Stomach (tissue), 9 donors: ENCODE measurements around the gene RET. TPM values are rescaled to one million over a fixed set of nuclear protein-coding genes. Genes with fewer than 3 reads are reported as not detected.
A peak's percentile ranks its signal among the peaks of the same experiment; 100 is the strongest.

ENCODE experiments used
- DNase-seq, 2 donors: peaks; one replicate each; pipeline versions ENCODE4 v3.0.0 to v3.0.0-alpha.2; 2013 to 2019
- H3K27ac ChIP-seq, 5 donors: fragments of 200-600 bp in 4 of 5; sonication (generic) in 4 of 5; one replicate each; pipeline ENCODE4 v1.5.1; 2013 to 2019; ENCODE audit warnings: mild to moderate bottlenecking in 1 of 5, moderate library complexity in 1 of 5
- H3K27me3 ChIP-seq, 3 donors: fragments of 200-600 bp; sonication (generic); one replicate each; pipeline ENCODE4 v1.5.1; 2017 to 2019; ENCODE audit warnings: mixed run types in 1 of 3
- H3K36me3 ChIP-seq, 4 donors: fragments of 200-600 bp; sonication (generic); 1 replicate in 3 of 4; 2 replicates in 1 of 4; pipeline ENCODE4 v1.5.1; 2016 to 2019
- H3K4me1 ChIP-seq, 4 donors: fragments of 200-600 bp; sonication (generic); one replicate each; pipeline ENCODE4 v1.5.1; 2016 to 2019
- H3K4me3 ChIP-seq, 4 donors: fragments of 200-600 bp; sonication (generic) in 3 of 4; one replicate each; pipeline ENCODE4 v1.5.1; 2016 to 2019; ENCODE audit warnings: mild to moderate bottlenecking in 1 of 4
- H3K9me3 ChIP-seq, 4 donors: fragments of 200-600 bp; sonication (generic); one replicate each; pipeline ENCODE4 v1.5.1; 2016 to 2019
- EP300 ChIP-seq: sonication (generic); formaldehyde crosslinking; IDR thresholded peaks from one replicate; pipeline ENCODE4 v1.6.1; 2017; ENCODE audit warnings: antibody characterized with exemption
- POLR2A ChIP-seq, 4 donors: fragments of 450-650 bp; IDR thresholded peaks; one replicate each; pipeline ENCODE4 v1.6.1; 2016; ENCODE audit warnings: antibody characterized with exemption in 4 of 4, control low read depth in 2 of 4, mild to moderate bottlenecking in 1 of 4, moderate library complexity in 1 of 4
- POLR2AphosphoS5 ChIP-seq, 3 donors: sonication (generic); formaldehyde crosslinking; IDR thresholded peaks; one replicate each; pipeline ENCODE4 v1.6.1; 2016; ENCODE audit warnings: antibody characterized with exemption in 3 of 3
- WGBS, 5 donors: extraction: QIAGEN DNeasy Blood & Tissue Kit in 3 of 5; methylation state at CpG; one replicate each; pipeline versions ENCODE4 v1.1.5 to v1.1.7; 2013 to 2018; 5-methylcytosine and 5-hydroxymethylcytosine counted together
- intact Hi-C: fragments of 100-400 bp; cut with DNase I; formaldehyde crosslinking; loops from one replicate; pipeline ENCODE4 v1.15.1; 2023; ENCODE audit warnings: low total_unique reads
- polyA plus RNA-seq, 3 donors: library from polyadenylated mRNA; stranded (reverse); fragments of 200-250 nt; gene quantifications; one replicate each; pipeline ENCODE4 v1.2.3, GENCODE V29; 2013
- total RNA-seq, 5 donors: library from RNA; depleted of rRNA; stranded (reverse); fragments of >200 nt; gene quantifications; one replicate each; pipeline versions ENCODE4 v1.1.0 to v1.2.3, GENCODE V29; 2014 to 2016
- TF ChIP-seq, protein P1 (sequence below), 7 experiments: fragments of 450-650 bp in 4 of 7; fragments of 200-600 bp in 3 of 7; sonication (generic) in 3 of 7; IDR thresholded peaks; one replicate each; pipeline ENCODE4 v1.5.1; 2016 to 2019; ENCODE audit warnings: antibody characterized with exemption in 7 of 7, control low read depth in 2 of 7, mild to moderate bottlenecking in 1 of 7
- donor health status: healthy with polysubstance abuse.
- donor health status: Bipolar disorder and iron deficiency.
- donor health status: healthy.

Gene RET
- total and polyA plus RNA-seq, 8 donors, result 0.31 to 9.8 (median 2.5) TPM; not detected in 2

DNA sequence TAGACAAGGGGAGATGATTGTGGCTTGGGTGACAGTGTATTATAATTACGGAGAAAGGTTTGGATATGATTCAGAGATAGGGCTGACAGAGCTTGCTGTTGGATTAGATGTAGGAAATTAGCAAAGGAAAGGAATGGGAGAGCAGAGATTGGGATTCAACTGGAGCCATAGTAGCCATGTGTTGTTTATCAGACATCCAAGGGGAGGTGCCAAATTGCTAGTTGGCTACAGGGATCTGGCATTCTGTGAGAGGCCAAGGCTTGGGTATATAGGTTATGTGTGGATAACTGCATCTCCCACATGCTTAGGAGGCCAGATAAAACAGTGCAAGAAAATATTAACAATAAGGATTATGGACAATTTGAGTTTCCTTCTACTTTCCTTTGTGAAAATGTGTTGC, 96.3 kb downstream of the RET start:
- peaks cover 0 to 18% (median 8%) of the 10 kb centered on the region in 4 donors for H3K4me1 ChIP-seq
- 74 to 95% (median 85%) methylated on average over 1 of the region's 1 CpG for WGBS, 5 donors
- no peak for DNase-seq
- TF ChIP-seq POLR2AphosphoS5 (IDR thresholded peaks at IDR 0.05) (no peak), POLR2A (IDR thresholded peaks at IDR 0.05) (no peak), EP300 (no peak)
- TF ChIP-seq, protein P1, sequence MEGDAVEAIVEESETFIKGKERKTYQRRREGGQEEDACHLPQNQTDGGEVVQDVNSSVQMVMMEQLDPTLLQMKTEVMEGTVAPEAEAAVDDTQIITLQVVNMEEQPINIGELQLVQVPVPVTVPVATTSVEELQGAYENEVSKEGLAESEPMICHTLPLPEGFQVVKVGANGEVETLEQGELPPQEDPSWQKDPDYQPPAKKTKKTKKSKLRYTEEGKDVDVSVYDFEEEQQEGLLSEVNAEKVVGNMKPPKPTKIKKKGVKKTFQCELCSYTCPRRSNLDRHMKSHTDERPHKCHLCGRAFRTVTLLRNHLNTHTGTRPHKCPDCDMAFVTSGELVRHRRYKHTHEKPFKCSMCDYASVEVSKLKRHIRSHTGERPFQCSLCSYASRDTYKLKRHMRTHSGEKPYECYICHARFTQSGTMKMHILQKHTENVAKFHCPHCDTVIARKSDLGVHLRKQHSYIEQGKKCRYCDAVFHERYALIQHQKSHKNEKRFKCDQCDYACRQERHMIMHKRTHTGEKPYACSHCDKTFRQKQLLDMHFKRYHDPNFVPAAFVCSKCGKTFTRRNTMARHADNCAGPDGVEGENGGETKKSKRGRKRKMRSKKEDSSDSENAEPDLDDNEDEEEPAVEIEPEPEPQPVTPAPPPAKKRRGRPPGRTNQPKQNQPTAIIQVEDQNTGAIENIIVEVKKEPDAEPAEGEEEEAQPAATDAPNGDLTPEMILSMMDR (IDR thresholded peaks at IDR 0.05), result no peak
- no peaks in the 10 kb centered on the region for H3K27me3 ChIP-seq
- peaks cover 9 to 72% (median 43%) of the 10 kb centered on the region in 4 donors for H3K36me3 ChIP-seq
- intact Hi-C loops, result no loop called here
- H3K27ac ChIP-seq, result peak overlapping the region in 1 of 5 donors; percentile 2
- no peaks in the 10 kb centered on the region for H3K9me3 ChIP-seq
- H3K4me3 ChIP-seq, result no peak overlapping the region

DNA sequence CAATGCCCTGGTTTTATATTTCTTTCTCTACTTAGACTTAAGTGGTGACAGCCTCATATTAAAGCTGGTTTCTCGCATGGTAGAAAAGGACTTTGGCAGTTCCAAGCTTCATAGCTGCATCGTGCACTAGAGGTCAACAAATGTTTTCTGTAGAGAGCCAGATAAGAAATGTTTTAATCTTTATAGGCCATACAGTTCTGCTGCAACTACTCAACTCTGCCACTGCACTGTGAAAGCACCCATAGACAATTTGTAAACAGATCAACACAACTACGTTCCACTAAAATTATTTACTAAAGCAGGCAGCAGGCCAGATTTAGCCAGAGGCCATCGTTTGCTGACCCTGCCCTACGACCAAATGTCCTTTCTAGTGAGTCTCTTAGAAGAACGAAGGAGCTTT, 98.1 kb downstream of the RET start:
- no peak for DNase-seq
- WGBS, 5 donors, result 19 to 51% (median 30%) methylated on average over 6 of the region's 6 CpGs
- Histone ChIP-seq H3K36me3 (peaks cover 10 to 76% (median 55%) of the 10 kb centered on the region in 4 donors), H3K4me3 (no peak overlapping the region), H3K4me1 (peaks cover 0 to 18% (median 8%) of the 10 kb centered on the region in 4 donors), H3K9me3 (no peaks in the 10 kb centered on the region), H3K27ac (no peak overlapping the region), H3K27me3 (no peaks in the 10 kb centered on the region)
- intact Hi-C loops, result no loop called here
- no peak for TF ChIP-seq EP300
- TF ChIP-seq POLR2A (IDR thresholded peaks at IDR 0.05), result no peak
- TF ChIP-seq, protein P1 (IDR thresholded peaks at IDR 0.05), result no peak

DNA sequence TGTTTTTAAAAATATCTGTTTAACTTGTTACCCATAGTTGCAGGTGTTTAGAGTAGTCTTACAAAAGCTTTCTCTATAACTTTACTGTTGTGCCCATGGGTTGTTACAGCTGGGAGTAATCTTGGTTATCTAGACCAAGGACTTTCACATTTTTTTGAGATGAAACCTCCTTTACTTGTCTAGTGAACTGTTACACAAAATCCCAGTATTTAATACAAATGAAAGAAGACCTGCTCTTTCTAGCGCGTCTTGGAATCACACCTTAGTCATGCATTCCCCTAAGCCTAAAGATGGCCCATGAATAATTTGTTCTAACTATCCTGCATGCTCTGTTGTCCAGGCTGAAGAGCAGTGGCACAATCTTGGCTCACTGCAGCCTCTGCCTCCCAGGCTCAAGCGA, 99.4 kb downstream of the RET start:
- Histone ChIP-seq H3K4me3 (no peak overlapping the region), H3K9me3 (no peaks in the 10 kb centered on the region), H3K27ac (no peak overlapping the region), H3K27me3 (no peaks in the 10 kb centered on the region), H3K36me3 (peaks cover 10 to 78% (median 68%) of the 10 kb centered on the region in 4 donors), H3K4me1 (peaks cover 0 to 18% (median 8%) of the 10 kb centered on the region in 4 donors)
- 93 to 99% (median 96%) methylated on average over 3 of the region's 3 CpGs for whole genome bisulfite sequencing, 5 donors
- TF ChIP-seq, protein P1 (IDR thresholded peaks at IDR 0.05), result no peak
- TF ChIP-seq POLR2A (IDR thresholded peaks at IDR 0.05) (no peak), POLR2AphosphoS5 (IDR thresholded peaks at IDR 0.05) (no peak), EP300 (no peak)
- no peak for DNase-seq
- intact Hi-C loops, result no loop called here

DNA sequence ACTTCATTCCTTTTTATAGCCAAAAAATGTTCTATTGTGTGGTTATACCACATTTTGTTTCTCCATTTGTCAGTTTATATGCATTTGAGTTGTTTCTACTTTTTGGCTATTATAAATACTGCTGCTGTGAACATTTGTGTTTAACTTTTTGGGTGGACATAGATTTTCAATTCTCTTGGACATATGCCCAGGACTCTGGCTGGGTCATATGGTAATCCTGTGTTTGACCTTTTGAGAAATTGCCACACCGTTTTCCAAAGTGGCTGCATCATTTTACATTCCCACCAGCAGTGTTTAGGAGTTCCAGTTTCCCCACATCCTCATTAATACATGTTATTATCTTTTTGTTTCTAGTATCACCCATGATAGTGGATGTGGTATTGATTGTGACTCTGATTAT, 100.7 kb downstream of the RET start:
- Histone ChIP-seq H3K36me3 (peaks cover 10 to 85% (median 73%) of the 10 kb centered on the region in 4 donors), H3K27ac (no peak overlapping the region), H3K4me3 (no peak overlapping the region), H3K9me3 (no peaks in the 10 kb centered on the region), H3K4me1 (peaks cover 0 to 14% (median 8%) of the 10 kb centered on the region in 4 donors), H3K27me3 (no peaks in the 10 kb centered on the region)
- 61 to 78% (median 71%) methylated on average over 1 of the region's 1 CpG for WGBS, 5 donors
- no peak for DNase-seq
- intact Hi-C loops, result no loop called here
- TF ChIP-seq POLR2AphosphoS5 (IDR thresholded peaks at IDR 0.05) (no peak), EP300 (no peak), POLR2A (IDR thresholded peaks at IDR 0.05) (no peak)
- TF ChIP-seq, protein P1 (IDR thresholded peaks at IDR 0.05), result no peak

Other genes with a start within 250 kb of the RET start
- 10 to 100 TPM in 2 of 5 donors, 1 to 10 TPM in 3; 2.0 to 30.1 (median 8.9) TPM for gene CSGALNACT2, start 61.4 kb downstream of the RET start, total RNA-seq
- 10 to 100 TPM in 1 of 3 donors, 1 to 10 TPM in 2; 4.1 to 10.7 (median 6.7) TPM for gene CSGALNACT2, start 61.4 kb downstream of the RET start, polyA plus RNA-seq
- 1 to 10 TPM in 1 of 5 donors, under 1 TPM in 2, not detected in 2; 0.55 to 2.9 (median 0.87) TPM for gene RASGEF1A, start 190.0 kb downstream of the RET start, total RNA-seq
- gene RASGEF1A, start 190.0 kb downstream of the RET start, polyA plus RNA-seq, result under 1 TPM; 0.46 to 0.70 (median 0.68) TPM